Epithelial cell of alveolus of lung (primary cell): ENCODE data around the gene PIGZ. TPM values are rescaled to one million over a fixed set of nuclear protein-coding genes. Genes with fewer than 3 reads are reported as not detected.

Experiments
- total RNA-seq: library from RNA; depleted of rRNA; stranded (reverse); fragments of >200 nt; gene quantifications from 2 replicates; pipeline ENCODE4 v1.2.1, GENCODE V29; 2015

PIGZ gene
- 0.78 and 4.7 TPM in 2 replicates for total RNA-seq

GRCh38 chr3:196968233-196969133 lies at the start of gene PIGZ:
Gene PIGZ, minus strand, starts transcription at chr3:196968833. Its CDS starts 16,802 bp downstream, at chr3:196952031.

DNA sequence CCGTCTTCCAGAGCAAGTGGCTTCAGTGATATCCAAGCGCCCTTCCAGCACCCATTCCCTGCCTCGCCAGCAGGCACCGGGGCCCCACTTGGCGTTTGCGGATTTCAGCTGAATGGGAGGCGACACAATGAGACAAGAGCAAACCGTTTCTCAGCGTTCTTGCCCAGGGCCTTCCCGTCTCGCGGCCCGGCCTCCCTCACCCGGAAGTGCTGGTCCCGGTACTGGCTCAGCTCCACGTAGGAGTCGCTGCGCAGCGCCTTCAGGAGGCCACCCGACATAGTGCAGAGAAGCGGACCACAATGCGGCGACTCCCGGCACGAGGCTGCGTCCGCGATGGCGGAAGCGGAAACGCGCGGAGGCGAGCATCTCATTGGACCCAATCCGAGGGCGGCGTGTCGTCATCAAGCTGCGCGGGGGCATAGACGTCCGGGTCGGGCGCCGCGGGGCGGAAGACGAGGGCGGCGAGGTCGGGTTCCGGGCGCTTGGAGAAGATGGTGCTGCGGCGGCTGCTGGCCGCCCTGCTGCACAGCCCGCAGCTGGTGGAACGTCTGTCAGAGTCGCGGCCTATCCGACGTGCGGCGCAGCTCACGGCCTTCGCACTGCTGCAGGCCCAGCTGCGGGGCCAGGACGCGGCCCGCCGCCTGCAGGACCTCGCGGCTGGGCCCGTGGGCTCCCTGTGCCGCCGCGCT lies 26.3 kb downstream of the PIGZ start, which contains the start of gene NCBP2:
Gene NCBP2, minus strand, starts transcription at position 303 of the 689 bp plus-strand sequence. Its CDS starts 25 bp downstream, at position 278.

Other genes with a start within 250 kb of the PIGZ start
- 30.9 and 36.1 TPM in 2 replicates for gene PAK2, start 229.0 kb downstream of the PIGZ start, total RNA-seq
- 20.8 and 66.4 TPM in 2 replicates for gene SENP5, start 100.9 kb downstream of the PIGZ start, total RNA-seq
- gene NCBP2, start 26.3 kb downstream of the PIGZ start, total RNA-seq = 49.4 and 54.5 TPM in 2 replicates
- gene MELTF, start 61.0 kb upstream of the PIGZ start, total RNA-seq = 4.7 and 7.5 TPM in 2 replicates